HG03342 (cell line): ENCODE measurements around the gene NUFIP2.
"Not testable (repeated sequence)": the region's sequence is repeated elsewhere in the genome, so short reads cannot be mapped to it uniquely, and the experiment has no call there.

Experiments used
- ATAC-seq: cut with Tn5 transposase; IDR thresholded peaks from one replicate; pipeline ENCODE4 v1.9.1; 2021; ENCODE audit warnings: mild to moderate bottlenecking, moderate library complexity; ENCODE audit not compliant: unreplicated experiment

NUFIP2 gene

DNA sequence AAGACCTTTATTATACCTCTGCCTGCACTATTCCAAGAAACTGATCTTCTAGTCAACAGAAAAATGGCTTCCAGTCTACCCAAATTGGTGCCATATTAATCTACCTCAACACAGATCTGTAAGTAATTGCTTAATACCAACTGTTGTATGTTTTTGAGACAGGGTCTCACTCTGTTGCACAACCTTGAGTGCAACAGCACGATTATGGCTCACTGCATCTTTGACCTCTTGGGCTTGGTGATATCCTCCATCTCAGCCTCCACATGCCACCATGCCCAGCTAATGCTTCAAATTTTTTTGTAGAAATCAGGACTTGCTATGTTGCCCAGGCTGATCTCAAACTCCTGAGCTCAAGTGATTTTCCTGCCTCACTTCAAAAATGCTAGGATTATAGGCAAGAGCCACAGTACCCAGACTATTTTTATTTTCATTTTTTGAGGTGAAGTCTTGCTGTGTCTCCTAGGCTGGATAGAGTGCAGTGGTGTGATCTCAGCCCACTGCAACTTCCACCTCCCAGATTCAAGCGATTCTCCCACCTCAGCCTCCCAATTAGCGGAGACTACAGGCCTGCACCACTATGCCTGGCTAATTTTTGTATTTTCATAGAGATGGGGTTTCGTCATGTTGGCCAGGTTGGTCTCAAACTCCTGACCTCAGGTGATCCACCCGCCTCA, 14.4 kb downstream of the NUFIP2 start:
- ATAC-seq, result no peak

DNA sequence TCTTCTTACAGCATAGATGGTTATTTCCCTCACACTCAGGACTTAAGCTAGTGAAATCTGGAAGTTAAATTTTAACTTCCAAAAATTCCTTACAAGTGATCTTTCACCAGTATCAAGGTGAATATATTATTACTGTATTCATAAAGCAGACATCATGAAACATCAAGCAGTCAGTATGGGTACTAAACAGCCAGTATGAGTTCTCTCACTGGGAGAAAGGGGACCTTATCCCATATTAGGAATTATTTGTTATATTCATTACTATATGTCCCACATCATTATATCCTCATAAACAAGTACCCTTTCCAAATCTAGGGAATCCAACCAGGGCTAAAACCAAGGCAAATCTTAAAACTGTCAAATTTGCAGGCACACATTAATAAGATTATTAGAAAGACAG, 15.3 kb downstream of the NUFIP2 start:
- no peak for ATAC-seq

DNA sequence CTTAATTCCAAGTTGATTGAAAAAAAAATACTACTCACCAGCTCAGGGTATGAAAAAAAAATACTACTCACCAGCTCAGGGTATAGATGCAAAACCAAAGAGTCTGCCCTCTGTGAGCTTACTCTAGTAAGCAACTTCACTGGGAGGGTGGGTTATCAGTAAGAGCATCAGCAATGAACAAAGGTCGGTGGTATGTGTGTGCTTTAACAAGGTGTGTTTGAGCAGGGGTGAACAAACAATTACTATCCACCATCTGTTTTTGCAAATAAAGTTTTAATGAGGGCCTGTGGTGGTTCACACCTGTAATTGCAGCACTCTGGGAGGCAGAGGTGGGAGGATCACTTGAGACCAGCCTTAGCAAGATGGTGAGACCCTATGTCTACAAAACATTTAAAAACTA, 20.0 kb downstream of the NUFIP2 start:
- no peak for ATAC-seq

DNA sequence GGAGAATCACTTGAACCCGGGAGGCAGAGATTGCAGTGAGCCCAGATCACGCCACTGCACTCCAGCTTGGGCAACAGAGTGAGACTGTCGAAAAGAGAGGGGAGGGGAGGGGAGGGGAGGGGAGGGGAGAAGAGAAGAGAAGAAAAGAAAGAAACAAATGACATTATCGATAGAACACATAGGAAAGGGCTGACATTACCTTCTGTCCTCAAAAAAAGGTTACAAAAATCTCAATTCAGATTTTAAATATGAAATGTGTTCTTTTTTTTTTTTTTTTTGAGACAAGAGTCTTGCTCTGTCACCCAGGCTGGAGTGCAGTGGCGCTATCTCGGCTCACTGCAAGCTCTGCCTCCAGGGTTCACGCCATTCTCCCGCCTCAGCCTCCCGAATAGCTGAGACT, 22.0 kb downstream of the NUFIP2 start:
- ATAC-seq, result not testable (repeated sequence)

DNA sequence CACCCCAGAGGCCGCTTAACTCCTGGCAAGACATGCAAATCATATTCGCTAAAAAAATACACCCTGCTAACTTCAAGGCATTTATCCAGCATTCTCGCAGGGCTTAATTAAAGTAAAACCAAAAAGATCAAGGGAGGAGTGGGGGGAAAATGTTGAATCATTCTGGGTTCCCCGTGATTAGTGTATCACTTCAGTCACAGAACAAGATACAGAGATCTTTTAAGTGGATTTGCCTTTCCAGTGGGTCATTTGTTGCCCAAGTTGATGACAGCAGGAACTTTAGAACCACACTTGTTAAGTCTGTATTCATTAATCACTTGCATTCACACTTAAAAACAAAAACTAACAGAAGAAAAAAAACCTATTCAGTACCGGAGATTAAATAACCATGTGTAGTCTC, 30.0 kb downstream of the NUFIP2 start:
- no peak for ATAC-seq

DNA sequence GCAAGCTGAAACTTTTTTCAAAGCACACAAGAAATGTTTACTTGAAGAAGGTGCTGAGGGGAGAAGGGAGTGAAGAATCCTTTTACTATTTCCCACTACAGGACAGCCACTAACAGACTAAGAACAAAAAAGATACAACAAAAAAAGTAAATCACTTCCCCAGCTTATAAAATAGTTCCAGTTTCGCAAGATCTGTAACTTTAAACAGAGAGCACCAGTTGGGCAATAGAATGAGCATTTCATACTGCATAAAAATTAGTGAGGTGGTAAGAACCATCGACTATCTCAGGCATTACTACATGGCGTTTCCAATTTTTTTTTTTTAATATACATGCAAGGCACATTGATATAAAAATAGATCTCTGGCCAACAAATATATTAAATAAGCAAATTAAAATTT, 36.2 kb downstream of the NUFIP2 start:
- no peak for ATAC-seq

DNA sequence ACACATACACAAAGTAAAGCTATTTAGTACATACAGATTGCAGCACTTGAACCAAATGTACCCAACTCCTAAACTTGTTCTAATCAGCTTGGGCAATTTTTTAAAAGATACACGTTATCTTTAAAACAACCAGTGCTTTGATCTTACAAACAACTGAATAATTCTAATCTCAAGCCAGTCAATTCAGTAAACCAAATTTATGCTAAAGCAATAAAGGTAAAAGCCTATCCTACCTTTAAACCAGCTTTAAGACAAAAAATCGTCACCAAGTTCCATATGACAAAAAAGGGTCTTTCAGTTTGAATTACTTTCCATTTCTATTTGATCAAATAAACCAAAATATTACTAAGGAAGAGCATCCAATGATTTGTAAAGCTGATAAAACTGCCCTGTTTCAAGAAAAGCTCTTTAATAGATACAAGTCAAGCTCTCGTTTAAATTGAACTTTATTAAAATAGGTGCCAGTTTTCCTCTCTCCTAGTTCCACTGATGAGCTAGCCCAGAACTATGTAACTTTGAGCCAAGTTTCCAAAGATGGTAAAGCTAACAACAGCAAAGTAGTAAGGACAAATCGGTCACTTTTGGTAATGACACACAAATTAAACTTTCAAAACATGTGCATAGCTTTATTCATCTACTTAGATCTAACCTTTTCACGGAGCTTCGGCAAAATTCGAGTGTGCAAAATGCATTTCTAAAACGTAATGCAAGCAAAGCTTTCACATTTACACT, 37.0 kb downstream of the NUFIP2 start:
- no peak for ATAC-seq

DNA sequence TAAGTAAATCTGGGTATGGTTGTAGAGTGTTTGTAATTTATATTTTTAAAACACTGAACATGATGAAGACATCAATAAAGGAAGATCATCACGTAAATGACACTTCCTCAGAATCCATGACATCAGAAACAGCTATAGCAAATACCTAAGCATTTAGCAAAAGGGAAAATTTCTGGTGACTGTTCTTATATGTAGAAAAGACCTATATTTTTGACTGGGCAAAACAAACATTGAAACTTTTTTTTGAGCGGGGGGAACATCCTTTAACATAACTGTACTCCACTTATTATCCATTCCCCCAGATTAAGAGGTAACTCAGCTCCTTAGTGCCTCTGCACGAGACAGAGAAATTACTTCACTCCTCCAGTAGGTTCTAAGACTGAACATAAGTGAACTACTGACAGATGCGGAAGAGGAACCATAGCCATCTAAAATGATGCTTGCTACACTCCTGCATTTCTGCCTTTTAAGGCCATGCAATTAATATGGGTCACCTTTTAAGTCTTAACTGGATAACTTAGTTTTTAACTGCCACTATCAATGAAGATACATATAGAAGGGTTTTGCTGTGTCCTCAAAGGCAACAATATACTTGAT, 37.9 kb downstream of the NUFIP2 start:
- ATAC-seq, result no peak

DNA sequence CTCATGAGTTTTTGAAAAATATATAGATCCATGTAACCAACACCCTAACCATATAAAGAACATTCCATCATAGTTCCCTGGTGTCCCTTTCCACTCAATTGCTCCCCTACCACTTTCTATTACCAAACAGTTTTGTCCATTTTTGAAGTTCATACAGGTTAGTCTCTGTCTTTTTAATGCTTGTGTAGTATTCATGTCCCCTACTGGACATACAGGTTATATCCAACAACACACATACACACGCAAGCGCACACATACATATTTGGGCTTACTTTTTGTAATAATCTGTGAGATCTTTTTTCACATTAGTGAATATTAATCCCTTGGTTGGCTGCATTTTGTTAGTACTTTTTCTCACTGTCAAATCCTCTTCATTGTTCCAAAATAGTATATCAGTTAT, 40.9 kb downstream of the NUFIP2 start:
- ATAC-seq, result no peak

DNA sequence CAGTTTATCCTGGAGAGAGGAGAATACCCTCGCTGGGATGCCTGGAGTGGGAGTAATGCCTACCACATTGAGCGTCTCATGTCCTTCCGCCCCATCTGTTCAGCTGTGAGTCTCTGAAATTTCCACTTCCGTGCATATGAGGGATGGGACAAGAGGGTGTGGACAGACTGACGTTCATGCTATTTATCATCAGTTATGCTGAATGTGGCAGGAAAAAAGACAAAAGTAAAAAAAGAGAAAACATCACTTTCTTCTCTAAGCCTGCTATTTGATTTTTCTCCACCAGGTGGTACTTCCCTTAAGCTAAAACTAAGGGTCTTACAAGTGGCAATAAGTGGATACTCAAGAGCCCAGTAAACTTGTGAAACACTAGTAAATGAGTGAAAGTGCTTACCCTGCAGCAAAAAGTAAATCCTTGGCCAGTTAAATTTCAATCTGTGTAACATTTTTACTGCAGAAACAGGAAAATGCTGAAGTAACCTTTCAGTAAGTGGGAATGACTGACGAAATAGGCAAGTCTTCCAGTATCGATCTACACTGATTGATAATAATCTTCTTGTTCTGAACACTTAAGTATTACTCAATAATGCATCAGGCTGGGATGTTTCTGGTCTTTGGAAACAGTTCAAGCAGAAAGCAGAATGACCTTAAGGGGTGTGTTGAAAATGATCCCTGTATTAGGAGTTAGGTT, 41.7 kb downstream of the NUFIP2 start:
- ATAC-seq, result no peak

DNA sequence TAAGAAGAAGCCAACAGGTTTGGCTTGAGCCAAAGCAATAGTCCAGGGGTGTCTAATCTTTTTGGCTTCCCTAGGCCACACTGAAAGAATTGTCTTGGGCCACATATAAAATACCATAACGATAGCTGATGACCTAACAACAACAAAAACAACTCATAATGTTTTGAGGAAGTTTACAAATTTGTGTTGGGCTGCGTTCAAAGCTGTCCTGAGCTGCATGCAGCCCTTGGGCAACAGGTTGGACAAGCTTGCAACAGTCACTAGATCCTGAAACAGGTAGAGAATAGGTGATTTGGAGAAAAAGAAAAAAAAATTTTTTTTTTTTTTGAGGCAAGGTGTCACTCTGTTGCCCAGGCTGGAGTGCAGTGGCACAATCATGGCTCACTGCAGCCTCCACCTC, 42.8 kb downstream of the NUFIP2 start:
- ATAC-seq, result no peak

DNA sequence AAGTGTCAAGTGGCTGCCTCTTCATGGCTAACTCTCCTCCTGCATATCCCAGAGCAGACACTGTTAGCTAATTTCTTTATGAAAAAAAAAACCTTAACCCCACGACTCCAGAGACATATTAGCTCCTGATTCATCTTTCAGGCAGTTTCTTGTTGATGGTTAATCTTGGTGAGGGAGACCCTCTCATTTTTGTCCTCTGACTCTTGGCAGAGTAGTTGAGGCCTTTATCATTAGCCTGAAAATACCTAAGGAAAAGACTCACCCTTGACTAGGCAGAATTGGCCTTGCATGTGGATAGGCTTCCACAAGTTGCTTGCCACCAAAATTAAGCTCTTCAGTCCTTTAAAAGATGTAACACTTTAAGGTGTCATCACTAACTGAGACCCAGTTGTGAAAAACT, 43.3 kb downstream of the NUFIP2 start:
- no peak for ATAC-seq

DNA sequence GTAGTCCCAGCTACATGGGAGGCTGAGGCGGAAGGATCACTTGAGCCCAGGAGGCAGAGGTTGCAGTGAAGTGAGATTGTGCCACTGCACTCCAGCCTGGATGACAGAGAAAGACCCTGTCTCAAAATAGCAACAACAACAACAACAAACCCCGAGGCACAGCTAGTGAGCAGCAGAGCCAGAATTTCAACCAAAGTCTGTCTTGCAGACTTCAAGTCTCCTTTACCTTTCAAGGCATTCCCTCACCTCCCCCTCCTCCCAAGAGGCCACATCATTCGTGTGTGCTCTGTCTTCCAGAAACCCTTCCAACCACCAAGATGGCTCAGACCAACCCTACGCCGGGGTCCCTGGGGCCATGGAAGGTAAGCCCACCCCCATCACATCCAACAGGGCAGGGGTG, 45.1 kb downstream of the NUFIP2 start:
- ATAC-seq, result no peak

DNA sequence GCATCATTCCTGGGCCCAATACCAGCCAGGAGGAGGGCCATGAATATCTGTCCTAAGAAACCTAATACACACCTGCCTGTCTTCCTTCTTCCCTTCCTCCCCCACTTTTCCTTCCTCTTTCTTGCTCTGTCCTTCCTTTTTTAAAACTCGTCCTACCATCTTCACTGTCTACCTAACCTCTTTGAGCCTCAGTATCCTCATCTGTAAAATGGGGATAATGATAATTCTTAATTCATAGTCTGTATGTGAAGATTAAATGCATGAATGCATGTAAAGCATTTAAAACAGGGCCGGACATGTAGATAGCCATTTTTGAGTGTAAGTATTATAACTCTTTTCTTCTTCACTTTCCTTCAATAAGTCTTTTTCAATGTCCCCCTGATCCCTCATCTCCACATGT, 46.7 kb downstream of the NUFIP2 start:
- ATAC-seq, result no peak

DNA sequence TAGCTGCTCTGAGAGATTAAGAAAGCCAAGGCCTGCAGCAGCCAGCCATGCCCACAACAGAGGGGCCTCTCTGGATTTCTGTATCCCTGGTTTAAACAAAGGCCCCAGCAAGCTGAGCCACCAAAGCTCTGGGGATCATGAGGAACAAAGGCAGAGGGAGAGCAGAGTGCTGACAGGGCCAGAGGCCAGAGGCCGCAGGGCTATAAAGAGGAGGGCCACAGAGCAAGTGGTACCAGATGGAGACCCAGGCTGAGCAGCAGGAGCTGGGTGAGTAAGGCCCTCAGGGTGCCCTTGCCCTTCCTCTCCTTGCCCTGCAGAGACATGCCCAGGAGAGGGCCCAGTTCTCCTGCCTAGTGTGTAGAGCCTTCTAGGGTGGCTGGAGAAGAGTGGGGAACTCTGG, 47.3 kb downstream of the NUFIP2 start, which contains the start of gene CRYBA1:
CRYBA1 (plus strand) TSS at position 232 of the 400 bp plus-strand sequence; CDS start at position 237, 5 bp downstream.
- no peak for ATAC-seq

DNA sequence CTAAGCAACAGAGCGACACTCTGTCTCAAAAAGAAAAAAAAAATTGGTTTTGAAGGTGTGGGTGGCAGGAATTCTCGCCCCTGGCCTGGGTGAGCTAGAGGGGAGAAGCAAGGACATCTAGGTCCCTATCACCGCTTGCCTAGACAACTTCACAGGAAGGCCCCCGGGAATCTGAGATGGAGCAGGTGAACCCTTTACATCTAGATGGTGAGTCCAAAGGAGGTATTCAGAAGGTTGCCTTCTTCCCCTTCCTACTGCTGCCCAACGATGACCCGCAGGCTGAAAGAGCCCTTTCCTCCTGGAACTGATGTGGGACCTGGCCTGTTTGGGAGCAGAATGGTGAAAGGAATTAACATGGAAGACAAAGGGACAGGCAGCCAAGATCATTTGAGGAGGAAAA, 48.5 kb downstream of the NUFIP2 start:
- ATAC-seq, result no peak

DNA sequence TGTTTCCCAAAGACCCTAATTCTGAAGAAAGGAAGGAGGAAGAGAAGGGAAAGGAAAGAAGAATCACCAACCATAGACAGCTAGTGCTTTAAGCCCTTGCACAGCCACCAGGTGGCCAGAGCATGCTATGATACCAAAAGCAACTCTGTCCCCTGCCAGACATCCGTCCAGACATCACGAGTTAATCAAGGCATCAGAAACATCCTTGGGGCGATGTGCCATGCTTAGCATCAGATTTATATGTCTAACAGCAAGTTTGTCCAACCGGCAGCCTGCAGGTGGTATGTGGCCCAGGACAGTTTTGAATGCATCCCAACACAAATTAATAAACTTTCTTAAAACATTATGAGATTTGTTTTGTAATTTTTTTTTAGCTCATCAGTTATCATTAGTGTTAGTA, 50.2 kb downstream of the NUFIP2 start:
- ATAC-seq, result no peak

DNA sequence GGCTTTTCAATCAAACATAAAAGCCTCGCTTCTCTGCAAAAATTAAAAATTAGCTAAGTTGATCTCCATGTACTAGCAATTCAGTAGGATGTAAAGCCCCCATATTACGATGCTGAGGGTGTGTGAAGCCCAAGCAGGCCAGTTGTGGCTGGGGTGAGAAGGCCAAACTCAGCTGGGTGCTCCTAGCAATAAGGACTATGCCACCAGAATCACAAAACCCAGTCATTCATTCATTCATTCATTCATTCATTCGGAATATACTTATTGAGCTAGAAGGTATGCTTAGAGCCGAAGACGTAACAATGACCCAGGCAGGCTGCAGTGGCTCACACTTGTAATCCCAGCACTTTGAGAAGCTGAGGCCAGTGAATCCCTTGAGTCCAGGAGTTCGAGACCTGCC, 51.2 kb downstream of the NUFIP2 start:
- no peak for ATAC-seq

DNA sequence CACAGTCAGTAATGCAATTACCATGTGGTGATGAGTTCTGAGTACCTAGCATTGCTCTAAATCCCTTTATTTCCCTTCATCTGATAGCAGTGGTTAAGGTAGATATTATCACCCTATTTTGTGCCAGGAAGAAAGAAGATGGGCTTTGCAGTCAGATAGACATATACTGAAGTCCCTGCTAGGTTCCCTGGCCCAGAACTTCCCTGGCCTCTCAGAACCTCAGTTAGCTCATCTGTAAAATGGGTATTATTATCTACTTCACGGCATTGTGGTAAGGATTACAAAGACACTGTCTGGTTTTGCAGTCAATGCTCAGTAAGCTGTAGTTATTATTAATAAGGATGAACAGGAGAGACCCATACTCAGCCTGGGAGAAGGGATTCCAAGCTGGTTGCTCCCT, 51.9 kb downstream of the NUFIP2 start:
- ATAC-seq, result no peak

DNA sequence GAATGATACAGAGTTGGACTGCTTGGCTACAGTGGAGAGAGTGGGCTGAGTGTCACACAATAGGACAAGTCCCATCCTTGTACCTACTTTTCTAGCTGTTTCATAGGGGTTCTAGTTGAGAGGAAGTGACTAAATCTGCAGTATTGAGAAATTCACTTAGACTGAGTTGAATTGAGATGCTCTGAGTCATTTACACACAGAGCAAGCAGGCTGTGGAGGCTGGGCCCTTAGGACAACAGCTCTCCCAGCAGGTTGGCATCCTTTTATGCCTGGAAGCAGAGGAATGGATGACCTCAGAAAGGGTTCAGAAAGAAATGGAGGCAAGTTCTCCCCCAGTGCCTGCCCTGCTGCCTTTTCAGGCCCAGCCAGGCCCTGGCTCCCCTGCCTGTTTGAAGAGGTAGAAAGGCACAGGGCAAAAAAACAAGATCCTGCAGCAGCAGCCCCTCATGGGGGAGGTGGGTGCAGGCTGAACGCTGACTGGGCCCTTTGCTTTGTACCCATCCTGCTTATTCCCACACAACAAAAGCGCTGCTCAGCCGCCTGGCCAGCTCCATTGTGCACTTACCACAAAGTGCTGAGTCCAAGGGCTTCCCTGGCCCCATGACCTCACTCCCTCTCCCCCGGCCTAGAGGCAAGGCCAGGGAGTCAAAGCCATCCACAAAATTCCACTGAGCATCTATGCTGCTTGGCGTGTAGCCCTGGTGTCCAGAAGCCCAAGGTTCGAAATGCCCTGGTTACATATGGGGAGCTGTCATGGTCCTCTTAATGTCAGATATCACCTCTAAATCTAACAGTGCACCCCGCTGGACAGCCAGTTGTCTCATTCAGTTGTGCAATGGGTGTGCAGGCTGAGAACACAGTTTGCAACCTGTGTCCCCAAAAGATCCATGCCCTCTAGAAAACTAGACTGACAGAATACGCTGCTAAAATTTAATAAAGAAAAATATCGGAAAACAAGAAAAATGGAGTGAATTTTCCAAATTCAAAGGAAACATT, 52.7 kb downstream of the NUFIP2 start:
- no peak for ATAC-seq
